SU-DHL-6 (cell line): ENCODE data around the gene LMO7.

ENCODE experiments used
- H2AFZ ChIP-seq: fragments of 200-600 bp; sonication (generic); 2 replicates; pipeline ENCODE4 v1.6.1; 2014; ENCODE audit warnings: low read depth, mild to moderate bottlenecking, moderate library complexity, mixed read lengths, antibody characterized with exemption, low read length; ENCODE audit not compliant: severe bottlenecking
- H3F3A ChIP-seq: fragments of 200-600 bp; shearing (Covaris generic); 2 replicates; pipeline ENCODE4 v1.6.0; 2016; ENCODE audit warnings: antibody characterized with exemption, mild to moderate bottlenecking; ENCODE audit not compliant: insufficient read depth
- H3K27ac ChIP-seq: fragments of 200-600 bp; sonication (generic); 2 replicates; pipeline ENCODE4 v1.5.1; 2016; ENCODE audit warnings: low read depth, mild to moderate bottlenecking, low read length, moderate library complexity, mixed read lengths
- H3K27me3 ChIP-seq: fragments of 200-600 bp; sonication (generic), shearing (Covaris generic); 2 replicates; pipeline ENCODE4 v1.6.0; 2014; ENCODE audit warnings: mild to moderate bottlenecking, low read length
- H3K36me3 ChIP-seq: fragments of 200-600 bp; sonication (generic); 2 replicates; pipeline ENCODE4 v1.6.1; 2014; ENCODE audit warnings: mild to moderate bottlenecking, low read length, mixed read lengths
- H3K4me2 ChIP-seq: fragments of 300-600, 200-600 bp; shearing (Covaris generic), sonication (generic); 2 replicates; pipeline ENCODE4 v1.6.0; 2014; ENCODE audit warnings: low read length, low read depth, mild to moderate bottlenecking; ENCODE audit not compliant: poor library complexity, severe bottlenecking
- H3K4me3 ChIP-seq: fragments of 200-600 bp; sonication (generic); 2 replicates; pipeline ENCODE4 v1.5.1; 2014; ENCODE audit warnings: antibody characterized with exemption, low read length, mild to moderate bottlenecking, mixed read lengths; ENCODE audit not compliant: insufficient read depth, poor library complexity, severe bottlenecking
- H3K79me2 ChIP-seq: fragments of 200-600 bp; sonication (generic); 2 replicates; pipeline ENCODE4 v1.6.1; 2014; ENCODE audit warnings: mild to moderate bottlenecking, low read length, moderate library complexity; ENCODE audit not compliant: insufficient read depth
- H3K9ac ChIP-seq: fragments of 200-600 bp; sonication (generic); 2 replicates; pipeline ENCODE4 v1.7.0; 2014; ENCODE audit warnings: mild to moderate bottlenecking, low read length
- H3K9me2 ChIP-seq: fragments of 200-600 bp; sonication (generic); replicated peaks from 2 replicates; pipeline ENCODE4 v1.6.1; 2014; ENCODE audit warnings: low read length; ENCODE audit not compliant: insufficient read depth
- H3K9me3 ChIP-seq: fragments of 200-600 bp; sonication (generic); 2 replicates; pipeline ENCODE4 v1.6.1; 2014; ENCODE audit warnings: low read length, mixed read lengths; ENCODE audit not compliant: insufficient read depth
- H4K20me1 ChIP-seq: fragments of 200-600 bp; sonication (generic); 2 replicates; pipeline ENCODE4 v1.6.1; 2014; ENCODE audit warnings: low read depth, mild to moderate bottlenecking, antibody characterized with exemption, low read length, moderate library complexity, mixed read lengths
- CTCF ChIP-seq: fragments of 200-600 bp; sonication (generic); IDR thresholded peaks from one replicate; pipeline ENCODE4 v1.5.1; 2017; ENCODE audit warnings: antibody characterized with exemption, mild to moderate bottlenecking, low read length, moderate library complexity; ENCODE audit not compliant: insufficient read depth, poor library complexity, severe bottlenecking
- EZH2phosphoT487 ChIP-seq: fragments of 200-600 bp; sonication (generic), shearing (Covaris generic); conservative IDR thresholded peaks from 2 replicates; pipeline ENCODE4 v1.6.1; 2018; ENCODE audit warnings: mild to moderate bottlenecking, antibody characterized with exemption, low read length, moderate library complexity, mixed read lengths

The LMO7 gene

GRCh38 chr13:75895168-75895567 is 259.0 kb downstream of the LMO7 start:
- Histone ChIP-seq H3K9me2 (no peaks in the 10 kb centered on the region), H3K27me3 (no peaks in the 10 kb centered on the region), H3F3A (no peaks in the 10 kb centered on the region), H3K79me2 (no peaks in the 10 kb centered on the region), H4K20me1 (no peaks in the 10 kb centered on the region), H3K4me2 (no peak overlapping the region), H3K4me3 (no peak overlapping the region), H3K36me3 (peaks cover 3% of the 10 kb centered on the region; the same call in 1 of the 2 replicates), H3K27ac (no peak overlapping the region), H3K9me3 (no peaks in the 10 kb centered on the region), H2AFZ (no peak overlapping the region), H3K9ac (no peak overlapping the region)
- TF ChIP-seq EZH2phosphoT487, result no peak

- H3K4me3 ChIP-seq, result no peak overlapping the region
- H3K36me3 ChIP-seq, result peaks cover 3% of the 10 kb centered on the region; the same call in 1 of the 2 replicates
- no peak overlapping the region for H3K4me2 ChIP-seq
- H2AFZ ChIP-seq, result no peak overlapping the region
- H3K9me2 ChIP-seq, result no peaks in the 10 kb centered on the region
- no peak overlapping the region for H3K27ac ChIP-seq
- no peak overlapping the region for H3K9ac ChIP-seq
- no peaks in the 10 kb centered on the region for H4K20me1 ChIP-seq
- no peaks in the 10 kb centered on the region for H3K27me3 ChIP-seq
- no peaks in the 10 kb centered on the region for H3K9me3 ChIP-seq
- TF ChIP-seq CTCF (no peak), EZH2phosphoT487 (no peak)
- H3F3A ChIP-seq, result no peaks in the 10 kb centered on the region
- H3K79me2 ChIP-seq, result no peaks in the 10 kb centered on the region
Observed at GRCh38 chr13:75896271-75896670, 260.1 kb downstream of the LMO7 start.

GRCh38 chr13:75897386-75897785 is 261.3 kb downstream of the LMO7 start:
- Histone ChIP-seq H3K9me2 (no peaks in the 10 kb centered on the region), H3K27ac (no peak overlapping the region), H2AFZ (no peak overlapping the region), H3K9ac (no peak overlapping the region), H3K36me3 (peaks cover 3% of the 10 kb centered on the region; the same call in 1 of the 2 replicates), H3F3A (no peaks in the 10 kb centered on the region), H3K4me3 (no peak overlapping the region), H3K79me2 (no peaks in the 10 kb centered on the region), H3K27me3 (no peaks in the 10 kb centered on the region), H4K20me1 (no peaks in the 10 kb centered on the region), H3K4me2 (no peak overlapping the region), H3K9me3 (no peaks in the 10 kb centered on the region)
- TF ChIP-seq EZH2phosphoT487 (no peak), CTCF (no peak)

GRCh38 chr13:75901501-75901900 is 265.4 kb downstream of the LMO7 start:
- 0 out of 2 replicates have a peak, but pooled peaks cover 7% of the 10 kb centered on the region for H3K27me3 ChIP-seq
- no peaks in the 10 kb centered on the region for H3K9me3 ChIP-seq
- TF ChIP-seq CTCF (no peak), EZH2phosphoT487 (no peak)
- peaks cover 3% of the 10 kb centered on the region; the same call in 1 of the 2 replicates for H3K36me3 ChIP-seq
- H3K9ac ChIP-seq, result no peak overlapping the region
- no peak overlapping the region for H2AFZ ChIP-seq
- no peak overlapping the region for H3K4me2 ChIP-seq
- no peaks in the 10 kb centered on the region for H3K9me2 ChIP-seq
- no peaks in the 10 kb centered on the region for H3F3A ChIP-seq
- no peak overlapping the region for H3K4me3 ChIP-seq
- no peak overlapping the region for H3K27ac ChIP-seq
- H3K79me2 ChIP-seq, result no peaks in the 10 kb centered on the region
- H4K20me1 ChIP-seq, result no peaks in the 10 kb centered on the region
